ENCODE data around the gene HMCN2. TPM values are rescaled to one million over a fixed set of nuclear protein-coding genes. Genes with fewer than 3 reads are reported as not detected.

HMCN2 gene
- total and polyA plus RNA-seq, 2 donors (not counting 1 experiment from before 2014, with no cell fraction given): 0.01 TPM; not detected in 1

DNA sequence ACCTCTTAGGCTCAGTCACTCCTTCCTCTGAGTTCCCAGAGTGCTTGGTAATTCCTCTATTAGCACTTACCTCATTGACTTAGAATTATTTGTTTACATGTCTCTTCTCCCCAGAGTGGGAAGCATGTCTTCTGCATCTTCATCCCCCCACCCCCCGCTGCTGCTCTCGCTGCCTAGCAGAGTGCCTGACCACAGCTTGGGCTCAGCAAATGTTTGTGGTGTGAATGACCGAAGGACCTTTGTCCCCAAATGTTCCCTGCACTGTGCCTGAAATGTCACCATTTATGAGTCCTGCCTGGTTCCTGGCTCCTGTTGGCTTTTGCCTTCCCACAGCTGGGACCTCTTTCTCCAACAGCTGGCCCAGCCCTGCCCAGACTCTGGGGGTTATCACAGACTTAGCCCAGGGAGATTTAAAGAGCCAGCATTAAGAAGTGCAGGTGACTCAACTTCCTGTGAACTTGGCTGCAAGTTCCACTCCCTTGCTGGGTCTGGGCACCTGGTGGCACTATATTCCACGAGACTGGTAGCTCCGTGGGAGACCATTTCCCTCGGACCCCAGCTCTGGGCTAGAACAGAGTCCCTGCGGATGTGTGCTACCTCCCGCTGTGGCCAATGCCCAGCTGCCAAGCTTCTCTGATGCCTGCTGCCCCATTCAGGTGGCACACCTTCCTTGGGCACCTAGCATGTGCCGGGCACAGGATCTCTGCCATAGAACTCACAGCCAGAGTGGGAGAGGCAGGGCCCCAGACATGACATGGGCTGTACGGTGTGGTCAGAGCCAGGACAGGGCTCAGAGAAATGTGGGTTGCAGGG lies 1.8 kb upstream of the HMCN2 start:
- no peaks in the 10 kb centered on the region for H4K20me1 ChIP-seq (ENCODE audit: control insufficient read depth, insufficient read depth, low read length, poor library complexity, severe bottlenecking)
- Mint-ChIP-seq H3K9me3 (ENCODE audit: insufficient read depth) (no peaks in the 10 kb centered on the region), H3K27ac (no peak overlapping the region), H3K4me3 (peak overlapping the region; percentile 34), H3K4me1 (peaks cover 6% of the 10 kb centered on the region), H3K27me3 (peaks cover 66% of the 10 kb centered on the region)
- H3K27me3 ChIP-seq (replicated peaks in 1 of 4; ENCODE audit: control extremely low read depth in 1 of 4, control insufficient read depth in 3 of 4, insufficient read depth in 4 of 4, low read length in 3 of 4): peaks cover 0 to 60% (median 17%) of the 10 kb centered on the region in 4 experiments
- ATAC-seq (ENCODE audit: low read depth) (no peak), DNase-seq (no peak)
- 58% methylated on average over 9 of the region's 10 CpGs for WGBS (ENCODE audit: insufficient coverage)
- intact Hi-C loops (cut with micrococcal nuclease): no loop called here
- ChIA-PET CTCF (no interaction called here), POLR2A (no interaction called here)
- no peak overlapping the region for H2AFZ ChIP-seq (ENCODE audit: insufficient read depth, low read depth, low read length, poor library complexity, severe bottlenecking)
- no peak overlapping the region for H3K27ac ChIP-seq (ENCODE audit: low read length in 2 of 2)
- H3K36me3 ChIP-seq (replicated peaks in 1 of 2; ENCODE audit: control extremely low read depth in 1 of 2, control insufficient read depth in 1 of 2, extremely low read depth in 1 of 2, insufficient read depth in 2 of 2, low read length in 1 of 2): no peaks in the 10 kb centered on the region
- H3K79me2 ChIP-seq (ENCODE audit: control insufficient read depth, insufficient read depth, low read length): no peaks in the 10 kb centered on the region
- no peaks in the 10 kb centered on the region for H3K4me1 ChIP-seq (ENCODE audit: control insufficient read depth in 2 of 2, insufficient read depth in 2 of 2, low read length in 2 of 2)
- no peak overlapping the region for H3K4me3 ChIP-seq (ENCODE audit: control extremely low read depth in 1 of 5, extremely low read depth in 1 of 5, insufficient read depth in 1 of 5, low read depth in 2 of 5, low read length in 4 of 5)
- H3K9ac ChIP-seq (ENCODE audit: low read length): no peak overlapping the region
- no peak overlapping the region for H3K4me2 ChIP-seq (replicated peaks; ENCODE audit: low read depth, low read length, poor library complexity, severe bottlenecking)
- H3K9me3 ChIP-seq (ENCODE audit: control extremely low read depth in 1 of 3, control insufficient read depth in 2 of 3, insufficient read depth in 1 of 3, low read length in 2 of 3): no peaks in the 10 kb centered on the region
- TF ChIP-seq, protein P1, sequence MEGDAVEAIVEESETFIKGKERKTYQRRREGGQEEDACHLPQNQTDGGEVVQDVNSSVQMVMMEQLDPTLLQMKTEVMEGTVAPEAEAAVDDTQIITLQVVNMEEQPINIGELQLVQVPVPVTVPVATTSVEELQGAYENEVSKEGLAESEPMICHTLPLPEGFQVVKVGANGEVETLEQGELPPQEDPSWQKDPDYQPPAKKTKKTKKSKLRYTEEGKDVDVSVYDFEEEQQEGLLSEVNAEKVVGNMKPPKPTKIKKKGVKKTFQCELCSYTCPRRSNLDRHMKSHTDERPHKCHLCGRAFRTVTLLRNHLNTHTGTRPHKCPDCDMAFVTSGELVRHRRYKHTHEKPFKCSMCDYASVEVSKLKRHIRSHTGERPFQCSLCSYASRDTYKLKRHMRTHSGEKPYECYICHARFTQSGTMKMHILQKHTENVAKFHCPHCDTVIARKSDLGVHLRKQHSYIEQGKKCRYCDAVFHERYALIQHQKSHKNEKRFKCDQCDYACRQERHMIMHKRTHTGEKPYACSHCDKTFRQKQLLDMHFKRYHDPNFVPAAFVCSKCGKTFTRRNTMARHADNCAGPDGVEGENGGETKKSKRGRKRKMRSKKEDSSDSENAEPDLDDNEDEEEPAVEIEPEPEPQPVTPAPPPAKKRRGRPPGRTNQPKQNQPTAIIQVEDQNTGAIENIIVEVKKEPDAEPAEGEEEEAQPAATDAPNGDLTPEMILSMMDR (IDR thresholded peaks at IDR 0.05): no peak
- no peak for TF ChIP-seq EZH2 (IDR thresholded peaks at IDR 0.05; ENCODE audit: borderline replicate concordance, insufficient read depth, low read depth, low read length, poor library complexity, severe bottlenecking)
